K562 (cell line): ENCODE data around the gene MAU2. TPM values are rescaled to one million over a fixed set of nuclear protein-coding genes. Genes with fewer than 3 reads are reported as not detected.

Source experiments
- CHD4 ChIP-seq: fragments of 200-600 bp; sonication (generic); IDR thresholded peaks from 3 replicates; pipeline ENCODE4 v1.6.1; 2012; ENCODE audit warnings: low read depth, mild to moderate bottlenecking, mixed read lengths, low read length, inconsistent platforms; ENCODE audit not compliant: insufficient read depth, insufficient replicate concordance, poor library complexity, severe bottlenecking
- FOS ChIP-seq: IDR thresholded peaks from 3 replicates; pipeline ENCODE4 v1.6.1; 2011; ENCODE audit not compliant: insufficient read length; ENCODE audit errors: extremely low read depth
- HDAC1 ChIP-seq, 2 experiments: fragments of 450-650 bp; IDR thresholded peaks; 2 replicates each; pipeline ENCODE4 v1.6.1; 2016 to 2017; ENCODE audit warnings: inconsistent platforms in 1 of 2, mild to moderate bottlenecking in 1 of 2, moderate library complexity in 1 of 2
- LARP7 ChIP-seq: fragments of 450-650 bp; IDR thresholded peaks from 2 replicates; pipeline ENCODE4 v1.6.1; 2016
- MEIS2 ChIP-seq: fragments of 450-650 bp; IDR thresholded peaks from 2 replicates; pipeline ENCODE4 v1.6.1; 2014; ENCODE audit warnings: mild to moderate bottlenecking; ENCODE audit not compliant: partially characterized antibody
- POLR2B ChIP-seq: fragments of 450-650 bp; IDR thresholded peaks from 2 replicates; pipeline ENCODE4 v1.6.1; 2018; ENCODE audit warnings: low read depth; ENCODE audit not compliant: partially characterized antibody
- RFX1 ChIP-seq: fragments of 450-650 bp; IDR thresholded peaks from 2 replicates; pipeline ENCODE4 v1.6.1; 2016; ENCODE audit warnings: mild to moderate bottlenecking, moderate library complexity
- RHOXF2B ChIP-seq: fragments of 250-450 bp; sonication (Bioruptor Pico); conservative IDR thresholded peaks from 2 replicates; pipeline ENCODE4 v1.5.1; 2021
- SETDB1 ChIP-seq: IDR thresholded peaks from one replicate; pipeline ENCODE4 v1.6.1; 2012; ENCODE audit warnings: low read length, control low read depth, inconsistent platforms
- SRSF3 ChIP-seq: fragments of 200-400 bp; formaldehyde crosslinking; IDR thresholded peaks from 2 replicates; pipeline ENCODE4 v1.6.1; 2016; ENCODE audit warnings: mild to moderate bottlenecking, low read length, moderate library complexity; ENCODE audit not compliant: insufficient read depth
- ZNF184 ChIP-seq: sonication (generic); formaldehyde crosslinking; IDR thresholded peaks from 2 replicates; pipeline ENCODE4 v1.5.0; 2020; ENCODE audit warnings: missing genetic modification reagents
- polyA plus RNA-seq, 8 experiments: library from polyadenylated mRNA; depleted of rRNA in 4 of 8; stranded (reverse) in 5 of 8; unstranded in 3 of 8; fragments of >200 nt; fragmentation: Nextera tagmentation in 2 of 8; fragmentation: Illumina TruSeq in 1 of 8; extraction: Ambion mirVana in 2 of 8; extraction: Trizol in 1 of 8; gene quantifications; 2 replicates each; pipeline versions ENCODE4 v1.2.1 to v1.2.3, GENCODE V29; 2011 to 2014; ENCODE audit warnings: inconsistent platforms in 1 of 8, missing spikeins in 1 of 8
- total RNA-seq, 7 experiments: library from RNA; depleted of rRNA in 6 of 7; stranded (reverse); fragments of >200 nt in 6 of 7; fragmentation: Illumina TruSeq in 2 of 7; extraction: Trizol in 2 of 7; gene quantifications; 2 replicates each; pipeline versions ENCODE4 v1.2.1 to v1.2.3, GENCODE V29; 2011 to 2021; ENCODE audit warnings: low replicate concordance in 1 of 7
- TF ChIP-seq, protein P1 (sequence below): fragments of 450-650 bp; formaldehyde crosslinking; IDR thresholded peaks from 2 replicates; pipeline ENCODE4 v1.4.0; 2022; ENCODE audit warnings: missing genetic modification characterization

The MAU2 gene
- total and polyA plus RNA-seq, 9 of the 15 experiments (the other 6 are each of a cell fraction or from before 2014, with no cell fraction given), result 1.2 to 48.1 (median 19.4) TPM

DNA sequence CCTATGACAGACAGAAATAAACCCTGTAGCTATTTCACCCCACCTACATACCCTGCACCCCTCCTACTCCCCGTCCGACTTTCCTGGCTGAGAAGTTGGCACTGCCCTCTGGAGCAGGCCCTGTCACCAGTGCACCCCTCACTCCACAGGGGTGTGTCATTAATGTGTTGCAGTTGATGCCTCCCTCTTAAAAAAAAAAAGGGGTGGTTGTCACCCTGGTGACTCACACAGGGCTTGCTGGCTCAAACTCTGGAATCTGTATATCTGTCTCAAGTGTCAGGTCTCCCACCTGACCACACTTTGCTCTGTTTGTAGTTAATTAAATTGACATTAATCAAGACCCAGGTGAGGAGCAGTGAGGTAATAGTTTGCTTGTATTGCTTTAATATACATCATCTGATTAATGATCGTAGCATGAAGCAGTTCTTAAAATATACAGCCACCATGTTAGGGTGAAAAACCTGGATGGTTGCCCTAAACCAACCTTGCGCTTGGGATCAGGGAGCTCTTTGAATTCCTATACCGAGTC, 82.8 kb downstream of the MAU2 start (continued):
- TF ChIP-seq SRSF3 (no peak), RFX1 (peak; percentile 60; the same call in 1 of the 2 replicates), ZNF184 (CRISPR knock-in tag) (no peak), CHD4 (no peak), LARP7 (no peak), FOS (peak; percentile 54), SETDB1 (no peak), POLR2B (no peak), HDAC1 (IDR thresholded peaks at IDR 0.05) (peak in 1 of 2 experiments; percentile 48; a peak in 1 of 4 replicates), RHOXF2B (CRISPR knock-in tag) (no peak), MEIS2 (peak; percentile 76)
- TF ChIP-seq, protein P1, sequence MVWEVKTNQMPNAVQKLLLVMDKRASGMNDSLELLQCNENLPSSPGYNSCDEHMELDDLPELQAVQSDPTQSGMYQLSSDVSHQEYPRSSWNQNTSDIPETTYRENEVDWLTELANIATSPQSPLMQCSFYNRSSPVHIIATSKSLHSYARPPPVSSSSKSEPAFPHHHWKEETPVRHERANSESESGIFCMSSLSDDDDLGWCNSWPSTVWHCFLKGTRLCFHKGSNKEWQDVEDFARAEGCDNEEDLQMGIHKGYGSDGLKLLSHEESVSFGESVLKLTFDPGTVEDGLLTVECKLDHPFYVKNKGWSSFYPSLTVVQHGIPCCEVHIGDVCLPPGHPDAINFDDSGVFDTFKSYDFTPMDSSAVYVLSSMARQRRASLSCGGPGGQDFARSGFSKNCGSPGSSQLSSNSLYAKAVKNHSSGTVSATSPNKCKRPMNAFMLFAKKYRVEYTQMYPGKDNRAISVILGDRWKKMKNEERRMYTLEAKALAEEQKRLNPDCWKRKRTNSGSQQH (CRISPR knock-in tag), result no peak
